DND-41 (cell line): ENCODE results near the gene EID2B.

Experiments
- ATAC-seq: fragments of 200-7000 bp; cut with Tn5 transposase; 3 replicates; pipeline ENCODE4 v1.9.1; 2021; ENCODE audit warnings: low read depth; ENCODE audit not compliant: insufficient read depth
- DNase-seq: peaks from one replicate; pipeline ENCODE4 v3.0.0-alpha.2; 2020
- H2AFZ ChIP-seq: 2 replicates; pipeline ENCODE4 v1.6.0; 2012; ENCODE audit warnings: low read depth, low read length
- H3K27ac ChIP-seq: 2 replicates; pipeline ENCODE4 v1.5.1; 2012; ENCODE audit warnings: low read length, inconsistent platforms
- H3K27me3 ChIP-seq: fragments of 200-600 bp; sonication (generic); 2 replicates; pipeline ENCODE4 v1.6.0; 2012; ENCODE audit warnings: low read length, mild to moderate bottlenecking, inconsistent platforms; ENCODE audit not compliant: insufficient read depth, poor library complexity
- H3K36me3 ChIP-seq: 2 replicates; pipeline ENCODE4 v1.5.1; 2012; ENCODE audit warnings: low read length, inconsistent platforms; ENCODE audit not compliant: insufficient read depth
- H3K4me1 ChIP-seq: 2 replicates; pipeline ENCODE4 v1.5.1; 2012; ENCODE audit warnings: mild to moderate bottlenecking, low read length; ENCODE audit not compliant: insufficient read depth
- H3K4me2 ChIP-seq: 2 replicates; pipeline ENCODE4 v1.6.0; 2012; ENCODE audit warnings: mild to moderate bottlenecking, moderate library complexity, low read length, inconsistent platforms; ENCODE audit not compliant: insufficient read depth
- H3K4me3 ChIP-seq, 2 experiments: fragments of 200-600 bp in 1 of 2; shearing (Covaris generic) in 1 of 2; 2 replicates each; pipeline ENCODE4 v1.5.1; 2012 to 2016; ENCODE audit warnings: inconsistent platforms in 2 of 2, low read length in 2 of 2, mild to moderate bottlenecking in 2 of 2, low read depth in 1 of 2, moderate library complexity in 1 of 2
- H3K79me2 ChIP-seq: 2 replicates; pipeline ENCODE4 v1.6.0; 2012; ENCODE audit warnings: low read length, inconsistent platforms; ENCODE audit not compliant: insufficient read depth
- H3K9ac ChIP-seq: 2 replicates; pipeline ENCODE4 v1.6.0; 2012; ENCODE audit warnings: low read depth, mild to moderate bottlenecking, inconsistent platforms, low read length, moderate library complexity
- H3K9me3 ChIP-seq: 2 replicates; pipeline ENCODE4 v1.5.1; 2012; ENCODE audit warnings: low read length, moderate library complexity, mild to moderate bottlenecking, inconsistent platforms; ENCODE audit not compliant: insufficient read depth, severe bottlenecking
- H4K20me1 ChIP-seq: 2 replicates; pipeline ENCODE4 v1.6.0; 2012; ENCODE audit warnings: low read length; ENCODE audit not compliant: insufficient read depth
- CTCF ChIP-seq: IDR thresholded peaks from 2 replicates; pipeline ENCODE4 v1.5.1; 2012; ENCODE audit warnings: borderline replicate concordance, low read length, moderate library complexity, mild to moderate bottlenecking; ENCODE audit not compliant: poor library complexity, severe bottlenecking; ENCODE audit errors: extremely low read depth
- EZH2 ChIP-seq: IDR thresholded peaks from 3 replicates; pipeline ENCODE4 v1.6.1; 2012; ENCODE audit warnings: borderline replicate concordance, low read depth, mild to moderate bottlenecking, moderate library complexity, low read length, inconsistent platforms; ENCODE audit not compliant: severe bottlenecking

The EID2B gene

DNA sequence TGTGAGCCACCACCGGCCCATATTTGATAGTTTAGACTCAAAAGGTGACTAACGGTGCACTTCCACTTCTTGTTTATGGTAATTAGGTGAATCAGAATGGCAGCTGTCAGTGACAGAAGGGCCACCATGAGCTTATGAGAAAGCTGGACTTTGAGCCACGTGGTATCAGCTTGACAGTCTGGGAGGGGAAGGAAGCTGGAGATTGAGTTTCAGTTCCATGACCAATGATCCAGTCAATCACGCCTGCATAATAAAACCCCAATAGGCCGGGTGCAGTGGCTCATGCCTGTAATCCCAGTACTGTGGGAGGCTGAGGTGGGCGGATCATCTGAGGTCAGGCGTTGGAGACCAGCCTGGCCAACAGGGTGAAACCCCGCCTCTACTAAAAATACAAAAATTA lies 8.2 kb downstream of the EID2B start:
- 0 out of 2 replicates have a peak, but pooled peaks cover 2% of the 10 kb centered on the region for H3K4me1 ChIP-seq
- H3K27ac ChIP-seq, result no peak overlapping the region
- H3K4me3 ChIP-seq, result no peak overlapping the region
- DNase-seq, result no peak
- no peak overlapping the region for H3K9ac ChIP-seq
- no peaks in the 10 kb centered on the region for H3K27me3 ChIP-seq
- no peak overlapping the region for H2AFZ ChIP-seq
- ATAC-seq, result no peak
- TF ChIP-seq CTCF, result no peak
- TF ChIP-seq EZH2, result no peak
- no peaks in the 10 kb centered on the region for H3K36me3 ChIP-seq
- no peaks in the 10 kb centered on the region for H4K20me1 ChIP-seq
- no peaks in the 10 kb centered on the region for H3K9me3 ChIP-seq
- H3K79me2 ChIP-seq, result peaks cover 1% of the 10 kb centered on the region; the same call in 1 of the 2 replicates
- H3K4me2 ChIP-seq, result no peak overlapping the region

DNA sequence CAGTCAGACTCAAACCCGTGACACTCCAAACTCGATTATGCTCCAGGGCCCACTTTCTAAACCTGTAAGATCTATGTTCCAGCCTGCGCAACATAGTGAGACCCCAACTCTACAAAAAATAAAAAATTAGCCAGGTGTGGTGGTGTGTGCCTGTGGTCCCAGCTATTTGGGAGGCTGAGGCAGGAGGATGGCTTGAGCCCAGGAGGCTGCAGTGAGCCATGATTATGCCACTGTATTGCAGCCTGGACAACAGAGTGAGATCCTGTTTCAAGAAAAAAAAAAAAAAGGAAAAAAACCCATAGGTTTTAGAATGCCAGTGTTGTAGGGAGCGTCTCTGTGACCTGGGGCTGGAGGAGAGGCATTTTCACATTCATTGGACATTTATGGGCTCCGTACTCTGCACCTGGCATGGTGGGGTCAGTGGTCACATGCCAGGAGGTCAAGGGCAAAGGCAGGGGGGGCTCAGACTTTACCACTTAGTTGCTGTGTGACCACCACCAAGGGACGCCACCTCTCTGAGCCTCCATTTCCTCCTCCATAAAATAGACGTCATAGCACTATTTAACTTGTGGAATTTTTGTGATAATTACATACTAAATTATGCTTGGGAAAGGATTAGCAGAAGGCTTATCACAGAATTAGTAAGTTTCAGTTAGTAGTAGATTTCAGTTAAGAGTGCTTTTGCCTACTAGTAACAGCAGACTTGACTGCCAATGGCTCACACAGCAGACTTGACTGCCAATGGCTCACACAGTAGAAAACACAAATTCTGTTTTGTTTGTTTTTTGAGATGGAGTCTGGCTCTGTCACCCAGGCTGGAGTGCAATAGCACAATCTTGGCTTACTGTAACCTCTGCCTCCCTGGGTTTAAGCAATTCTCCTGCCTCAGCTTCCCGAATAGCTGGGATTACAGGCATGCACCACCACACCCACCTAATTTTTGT lies 11.8 kb downstream of the EID2B start:
- H3K4me2 ChIP-seq, result no peak overlapping the region
- no peaks in the 10 kb centered on the region for H3K79me2 ChIP-seq
- H2AFZ ChIP-seq, result no peak overlapping the region
- TF ChIP-seq CTCF (no peak), EZH2 (no peak)
- ATAC-seq (no peak), DNase-seq (no peak)
- no peak overlapping the region for H3K9ac ChIP-seq
- H3K9me3 ChIP-seq, result no peaks in the 10 kb centered on the region
- no peaks in the 10 kb centered on the region for H4K20me1 ChIP-seq
- no peak overlapping the region for H3K27ac ChIP-seq
- H3K36me3 ChIP-seq, result no peaks in the 10 kb centered on the region
- H3K27me3 ChIP-seq, result no peaks in the 10 kb centered on the region
- no peaks in the 10 kb centered on the region for H3K4me1 ChIP-seq
- no peak overlapping the region for H3K4me3 ChIP-seq

- Histone ChIP-seq H3K9me3 (no peaks in the 10 kb centered on the region), H3K4me1 (no peaks in the 10 kb centered on the region), H3K27me3 (no peaks in the 10 kb centered on the region), H3K79me2 (no peaks in the 10 kb centered on the region), H2AFZ (no peak overlapping the region), H3K4me3 (no peak overlapping the region), H3K9ac (no peak overlapping the region), H3K36me3 (no peaks in the 10 kb centered on the region), H3K4me2 (no peak overlapping the region), H3K27ac (no peak overlapping the region), H4K20me1 (no peaks in the 10 kb centered on the region)
- no peak for DNase-seq
- no peak for ATAC-seq
- TF ChIP-seq CTCF (no peak), EZH2 (no peak)
Measured at GRCh38 chr19:39518975-39519374, 13.7 kb downstream of the EID2B start.
